ENCODE measurements around the gene TRIP10.

Gene TRIP10

GRCh38 chr19:6706633-6706958 lies 32.9 kb upstream of the TRIP10 start:
- H4K20me1 ChIP-seq (ENCODE audit: insufficient read depth, low read length): no peaks in the 10 kb centered on the region
- no peak for DNase-seq

GRCh38 chr19:6707011-6707657 lies 32.3 kb upstream of the TRIP10 start:
- H3K4me2 ChIP-seq (ENCODE audit: low read depth, low read length): no peak overlapping the region
- TF ChIP-seq EZH2 (optimal IDR thresholded peaks at IDR 0.05; ENCODE audit: low read depth, low read length) (no peak), CTCF (IDR thresholded peaks at IDR 0.05; ENCODE audit: low read length) (no peak), EZH2phosphoT487 (IDR thresholded peaks at IDR 0.05; ENCODE audit: low read length) (no peak)
- H3K79me2 ChIP-seq (ENCODE audit: low read length): no peaks in the 10 kb centered on the region
- H4K20me1 ChIP-seq (ENCODE audit: insufficient read depth, low read length): no peaks in the 10 kb centered on the region
- no peak overlapping the region for H3K4me3 ChIP-seq (ENCODE audit: low read length)
- no peaks in the 10 kb centered on the region for H3K9me2 ChIP-seq (replicated peaks; ENCODE audit: insufficient read depth, low read length)
- H3K4me1 ChIP-seq (ENCODE audit: low read length): no peaks in the 10 kb centered on the region
- H3F3A ChIP-seq (ENCODE audit: insufficient read depth, low read length): no peaks in the 10 kb centered on the region
- H3K27me3 ChIP-seq (replicated peaks; ENCODE audit: insufficient read depth, low read length): peaks cover 84% of the 10 kb centered on the region
- DNase-seq: no peak
- no peaks in the 10 kb centered on the region for H3K36me3 ChIP-seq (replicated peaks; ENCODE audit: insufficient read depth, low read length)
- H3K9ac ChIP-seq (ENCODE audit: low read length): no peak overlapping the region
- H2AFZ ChIP-seq (ENCODE audit: low read length): no peak overlapping the region
- H3K9me3 ChIP-seq (replicated peaks; ENCODE audit: insufficient read depth, low read length): no peaks in the 10 kb centered on the region
- no peak overlapping the region for H3K27ac ChIP-seq (ENCODE audit: low read length)

More at GRCh38 chr19:6706633-6706958, 32.9 kb upstream of the TRIP10 start:
- H3F3A ChIP-seq (ENCODE audit: insufficient read depth, low read length): no peaks in the 10 kb centered on the region
- H3K9me3 ChIP-seq (replicated peaks; ENCODE audit: insufficient read depth, low read length): no peaks in the 10 kb centered on the region
- H3K27ac ChIP-seq (ENCODE audit: low read length): no peak overlapping the region
- no peak overlapping the region for H3K9ac ChIP-seq (ENCODE audit: low read length)
- H3K79me2 ChIP-seq (ENCODE audit: low read length): no peaks in the 10 kb centered on the region
- H2AFZ ChIP-seq (ENCODE audit: low read length): no peak overlapping the region
- H3K4me3 ChIP-seq (ENCODE audit: low read length): no peak overlapping the region
- H3K9me2 ChIP-seq (replicated peaks; ENCODE audit: insufficient read depth, low read length): no peaks in the 10 kb centered on the region
- peaks cover 84% of the 10 kb centered on the region for H3K27me3 ChIP-seq (replicated peaks; ENCODE audit: insufficient read depth, low read length)
- H3K4me1 ChIP-seq (ENCODE audit: low read length): no peaks in the 10 kb centered on the region
- TF ChIP-seq CTCF (IDR thresholded peaks at IDR 0.05; ENCODE audit: low read length) (no peak), EZH2phosphoT487 (IDR thresholded peaks at IDR 0.05; ENCODE audit: low read length) (no peak), EZH2 (optimal IDR thresholded peaks at IDR 0.05; ENCODE audit: low read depth, low read length) (no peak)
- no peaks in the 10 kb centered on the region for H3K36me3 ChIP-seq (replicated peaks; ENCODE audit: insufficient read depth, low read length)
- no peak overlapping the region for H3K4me2 ChIP-seq (ENCODE audit: low read depth, low read length)

- Histone ChIP-seq H3K36me3 (replicated peaks; ENCODE audit: insufficient read depth, low read length) (no peaks in the 10 kb centered on the region), H3K4me3 (ENCODE audit: low read length) (no peak overlapping the region), H3K4me1 (ENCODE audit: low read length) (no peaks in the 10 kb centered on the region), H3K9me3 (replicated peaks; ENCODE audit: insufficient read depth, low read length) (no peaks in the 10 kb centered on the region), H3F3A (ENCODE audit: insufficient read depth, low read length) (no peaks in the 10 kb centered on the region), H3K79me2 (ENCODE audit: low read length) (no peaks in the 10 kb centered on the region), H3K9ac (ENCODE audit: low read length) (no peak overlapping the region), H3K27ac (ENCODE audit: low read length) (no peak overlapping the region), H3K27me3 (replicated peaks; ENCODE audit: insufficient read depth, low read length) (peaks cover 84% of the 10 kb centered on the region), H3K9me2 (replicated peaks; ENCODE audit: insufficient read depth, low read length) (no peaks in the 10 kb centered on the region), H3K4me2 (ENCODE audit: low read depth, low read length) (no peak overlapping the region), H2AFZ (ENCODE audit: low read length) (no peak overlapping the region), H4K20me1 (ENCODE audit: insufficient read depth, low read length) (no peaks in the 10 kb centered on the region)
- DNase-seq: no peak
- TF ChIP-seq EZH2 (optimal IDR thresholded peaks at IDR 0.05; ENCODE audit: low read depth, low read length) (no peak), CTCF (IDR thresholded peaks at IDR 0.05; ENCODE audit: low read length) (no peak), EZH2phosphoT487 (IDR thresholded peaks at IDR 0.05; ENCODE audit: low read length) (no peak)
These were observed 31.8 kb upstream of the TRIP10 start for GRCh38 chr19:6707658-6708018.

Data from MM.1S (cell line).